ENCODE measurements around the gene FOLR1. TPM values are rescaled to one million over a fixed set of nuclear protein-coding genes. Genes with fewer than 3 reads are reported as not detected.

Gene FOLR1
- total RNA-seq, 1 donor from 2014 or later = 0.20 TPM

DNA sequence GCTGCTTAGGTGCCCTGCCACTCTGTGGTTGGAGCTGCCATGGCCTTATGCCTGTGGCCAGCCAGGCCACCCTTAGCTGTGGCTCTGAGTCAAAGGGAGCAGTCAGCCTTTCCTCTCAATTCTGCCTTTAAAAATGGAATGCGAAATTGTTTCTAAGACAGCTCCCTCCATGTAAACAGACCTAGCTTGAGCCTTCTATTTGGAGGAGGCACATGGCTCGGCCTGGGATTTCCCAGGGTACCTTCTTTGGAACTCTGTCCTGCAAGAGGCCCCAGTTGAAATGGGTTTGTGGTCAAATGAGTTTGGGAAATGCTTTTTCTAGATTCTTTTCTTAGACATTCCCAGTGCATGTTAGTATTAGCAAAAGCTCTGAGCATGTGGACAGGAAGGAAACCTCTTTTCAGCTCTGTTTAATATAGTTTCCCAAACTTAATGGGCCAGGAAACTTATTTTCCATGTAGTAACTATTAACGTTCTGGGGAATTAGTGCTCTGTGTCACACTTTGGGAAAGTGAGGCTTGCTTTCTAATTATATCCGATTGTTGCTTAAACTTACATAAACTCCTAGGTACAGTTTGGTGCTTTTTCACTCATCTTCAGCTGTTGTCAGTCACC is 44.2 kb downstream of the FOLR1 start:
- TF ChIP-seq, protein P1, sequence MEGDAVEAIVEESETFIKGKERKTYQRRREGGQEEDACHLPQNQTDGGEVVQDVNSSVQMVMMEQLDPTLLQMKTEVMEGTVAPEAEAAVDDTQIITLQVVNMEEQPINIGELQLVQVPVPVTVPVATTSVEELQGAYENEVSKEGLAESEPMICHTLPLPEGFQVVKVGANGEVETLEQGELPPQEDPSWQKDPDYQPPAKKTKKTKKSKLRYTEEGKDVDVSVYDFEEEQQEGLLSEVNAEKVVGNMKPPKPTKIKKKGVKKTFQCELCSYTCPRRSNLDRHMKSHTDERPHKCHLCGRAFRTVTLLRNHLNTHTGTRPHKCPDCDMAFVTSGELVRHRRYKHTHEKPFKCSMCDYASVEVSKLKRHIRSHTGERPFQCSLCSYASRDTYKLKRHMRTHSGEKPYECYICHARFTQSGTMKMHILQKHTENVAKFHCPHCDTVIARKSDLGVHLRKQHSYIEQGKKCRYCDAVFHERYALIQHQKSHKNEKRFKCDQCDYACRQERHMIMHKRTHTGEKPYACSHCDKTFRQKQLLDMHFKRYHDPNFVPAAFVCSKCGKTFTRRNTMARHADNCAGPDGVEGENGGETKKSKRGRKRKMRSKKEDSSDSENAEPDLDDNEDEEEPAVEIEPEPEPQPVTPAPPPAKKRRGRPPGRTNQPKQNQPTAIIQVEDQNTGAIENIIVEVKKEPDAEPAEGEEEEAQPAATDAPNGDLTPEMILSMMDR (IDR thresholded peaks at IDR 0.05) = no peak
- peaks cover 13% of the 10 kb centered on the region for H3K4me1 Mint-ChIP-seq (ENCODE audit: low read depth)
- peaks cover 1% of the 10 kb centered on the region for H3K27me3 Mint-ChIP-seq (ENCODE audit: low read depth)
- DNase-seq (ENCODE audit: low spot score) = no peak
- peaks cover 33% of the 10 kb centered on the region for H3K36me3 Mint-ChIP-seq (ENCODE audit: low read depth)
- no peak overlapping the region for H3K4me3 Mint-ChIP-seq (ENCODE audit: unreplicated experiment)
- no peak overlapping the region for H3K27ac Mint-ChIP-seq (ENCODE audit: unreplicated experiment)
- no peaks in the 10 kb centered on the region for H3K9me3 Mint-ChIP-seq (ENCODE audit: low read depth)

DNA sequence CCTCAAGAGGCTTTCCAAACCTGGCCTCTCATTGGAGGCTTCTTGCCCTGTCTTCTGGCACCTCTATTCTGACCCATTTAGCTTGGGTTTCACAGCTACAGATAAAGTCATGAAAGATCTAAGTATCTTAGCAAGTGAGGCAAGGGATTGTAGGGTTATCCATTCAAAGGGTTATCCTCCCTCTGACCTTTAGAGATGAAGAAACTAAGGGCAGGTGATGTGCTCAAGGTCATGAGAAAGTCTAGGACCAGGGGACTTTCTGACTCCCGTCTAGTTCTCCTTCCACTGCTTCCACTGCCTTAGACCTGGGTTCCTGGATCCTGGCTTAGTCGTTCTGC is 44.8 kb downstream of the FOLR1 start:
- peak overlapping the region; percentile 36 for H3K27ac Mint-ChIP-seq (ENCODE audit: unreplicated experiment)
- H3K4me1 Mint-ChIP-seq (ENCODE audit: low read depth) = peaks cover 13% of the 10 kb centered on the region
- peaks cover 27% of the 10 kb centered on the region for H3K36me3 Mint-ChIP-seq (ENCODE audit: low read depth)
- H3K27me3 Mint-ChIP-seq (ENCODE audit: low read depth) = peaks cover 4% of the 10 kb centered on the region
- TF ChIP-seq, protein P1 (IDR thresholded peaks at IDR 0.05) = no peak
- H3K9me3 Mint-ChIP-seq (ENCODE audit: low read depth) = no peaks in the 10 kb centered on the region
- no peak for DNase-seq (ENCODE audit: low spot score)
- no peak overlapping the region for H3K4me3 Mint-ChIP-seq (ENCODE audit: unreplicated experiment)

DNA sequence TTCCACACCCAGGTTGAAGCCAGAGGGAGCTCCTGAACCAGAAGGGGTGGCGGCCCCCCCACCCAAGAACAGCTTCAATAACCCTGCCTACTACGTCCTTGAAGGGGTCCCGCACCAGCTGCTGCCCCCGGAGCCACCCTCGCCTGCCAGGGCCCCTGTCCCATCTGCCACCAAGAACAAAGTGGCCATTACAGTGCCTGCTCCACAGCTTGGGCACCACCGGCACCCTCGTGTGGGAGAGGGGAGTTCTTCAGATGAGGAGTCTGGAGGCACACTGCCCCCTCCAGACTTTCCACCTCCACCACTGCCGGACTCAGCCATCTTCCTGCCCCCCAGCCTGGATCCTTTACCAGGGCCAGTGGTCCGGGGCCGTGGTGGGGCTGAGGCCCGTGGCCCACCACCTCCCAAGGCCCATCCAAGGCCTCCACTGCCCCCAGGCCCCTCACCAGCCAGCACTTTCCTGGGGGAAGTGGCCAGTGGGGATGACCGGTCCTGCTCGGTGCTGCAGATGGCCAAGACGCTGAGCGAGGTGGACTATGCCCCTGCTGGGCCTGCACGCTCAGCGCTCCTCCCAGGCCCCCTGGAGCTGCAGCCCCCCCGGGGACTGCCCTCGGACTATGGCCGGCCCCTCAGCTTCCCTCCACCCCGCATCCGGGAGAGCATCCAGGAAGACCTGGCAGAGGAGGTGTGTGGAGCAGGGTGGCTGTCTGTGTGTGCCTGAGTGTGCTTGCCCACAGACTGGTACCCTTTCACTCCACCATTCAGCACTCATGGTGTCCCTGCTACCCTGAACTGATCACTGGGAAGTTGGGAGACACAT is 45.4 kb downstream of the FOLR1 start:
- H3K27ac Mint-ChIP-seq (ENCODE audit: unreplicated experiment) = peak overlapping the region; percentile 36
- DNase-seq (ENCODE audit: low spot score) = peak; percentile 79
- peaks cover 26% of the 10 kb centered on the region for H3K36me3 Mint-ChIP-seq (ENCODE audit: low read depth)
- H3K27me3 Mint-ChIP-seq (ENCODE audit: low read depth) = peaks cover 10% of the 10 kb centered on the region
- peaks cover 13% of the 10 kb centered on the region for H3K4me1 Mint-ChIP-seq (ENCODE audit: low read depth)
- TF ChIP-seq, protein P1 (IDR thresholded peaks at IDR 0.05) = peak; percentile 11
- no peak overlapping the region for H3K4me3 Mint-ChIP-seq (ENCODE audit: unreplicated experiment)
- no peaks in the 10 kb centered on the region for H3K9me3 Mint-ChIP-seq (ENCODE audit: low read depth)

DNA sequence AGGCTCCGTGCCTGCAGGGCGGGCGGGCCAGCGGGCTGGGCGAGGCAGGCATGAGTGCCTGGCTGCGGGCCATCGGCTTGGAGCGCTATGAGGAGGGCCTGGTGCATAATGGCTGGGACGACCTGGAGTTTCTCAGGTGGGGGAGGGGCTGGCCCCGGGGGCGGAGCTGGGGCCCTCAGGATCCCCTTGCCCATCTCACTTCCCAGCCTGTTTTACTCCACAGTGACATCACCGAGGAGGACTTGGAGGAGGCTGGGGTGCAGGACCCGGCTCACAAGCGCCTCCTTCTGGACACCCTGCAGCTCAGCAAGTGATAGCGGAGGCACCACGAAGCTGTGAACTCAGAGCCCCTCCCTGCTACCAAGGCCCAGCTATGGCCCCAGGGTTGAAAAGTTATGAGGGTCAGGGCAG is 46.1 kb downstream of the FOLR1 start:
- TF ChIP-seq, protein P1 (IDR thresholded peaks at IDR 0.05) = peak; percentile 83
- H3K9me3 Mint-ChIP-seq (ENCODE audit: low read depth) = no peaks in the 10 kb centered on the region

DNA sequence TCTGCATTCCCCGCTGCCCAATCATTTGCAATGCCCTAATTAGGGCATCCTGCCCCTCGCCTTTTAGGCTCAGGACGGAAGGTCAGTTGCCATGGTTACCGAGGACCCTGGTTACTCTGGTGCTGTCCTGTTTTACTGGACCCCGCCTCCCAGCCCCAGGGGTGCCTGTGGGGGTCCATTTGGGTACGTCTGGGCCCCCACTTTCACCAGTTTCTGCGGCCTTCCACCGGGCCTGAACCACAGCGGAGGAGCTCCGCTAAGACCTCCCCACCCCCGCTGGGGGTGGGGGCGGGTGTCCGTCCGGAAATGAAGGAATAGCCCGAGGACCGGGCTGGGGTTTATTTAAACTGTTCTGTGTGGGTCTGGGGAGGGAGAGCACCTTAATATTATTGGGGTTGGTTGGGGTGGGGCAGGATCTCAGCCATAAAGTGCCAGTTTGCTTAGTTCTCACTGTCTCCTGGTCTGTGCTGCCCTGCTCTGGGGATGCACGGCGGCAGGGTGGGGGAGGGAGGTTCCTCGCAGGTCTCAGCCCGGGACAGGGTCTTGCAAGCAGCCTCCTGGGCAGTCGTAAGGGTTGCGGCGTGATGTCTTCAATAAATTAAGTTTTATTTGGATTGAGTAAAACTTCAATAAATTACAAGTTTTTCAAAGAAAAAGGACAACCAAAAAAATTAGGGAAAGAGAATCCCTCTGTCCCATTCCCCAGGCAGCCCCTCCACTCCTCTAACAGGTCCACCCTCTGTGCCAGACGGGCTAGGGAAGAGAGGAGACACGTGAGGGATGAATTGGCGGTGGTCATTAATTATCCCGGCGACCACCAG is 46.8 kb downstream of the FOLR1 start:
- DNase-seq (ENCODE audit: low spot score) = peak; percentile 69
- Mint-ChIP-seq H3K27me3 (ENCODE audit: low read depth) (peaks cover 20% of the 10 kb centered on the region), H3K9me3 (ENCODE audit: low read depth) (no peaks in the 10 kb centered on the region), H3K4me1 (ENCODE audit: low read depth) (peaks cover 17% of the 10 kb centered on the region), H3K4me3 (ENCODE audit: unreplicated experiment) (no peak overlapping the region), H3K36me3 (ENCODE audit: low read depth) (peaks cover 23% of the 10 kb centered on the region), H3K27ac (ENCODE audit: unreplicated experiment) (peak overlapping the region; percentile 33)
- TF ChIP-seq, protein P1 (IDR thresholded peaks at IDR 0.05) = peak; percentile 57

More for the DNA sequence above, 46.1 kb downstream of the FOLR1 start:
- no peak overlapping the region for H3K27ac Mint-ChIP-seq (ENCODE audit: unreplicated experiment)
- no peak for DNase-seq (ENCODE audit: low spot score)
- H3K4me1 Mint-ChIP-seq (ENCODE audit: low read depth) = peaks cover 13% of the 10 kb centered on the region
- peaks cover 22% of the 10 kb centered on the region for H3K36me3 Mint-ChIP-seq (ENCODE audit: low read depth)
- no peak overlapping the region for H3K4me3 Mint-ChIP-seq (ENCODE audit: unreplicated experiment)
- peaks cover 16% of the 10 kb centered on the region for H3K27me3 Mint-ChIP-seq (ENCODE audit: low read depth)

All from chondrocyte (in vitro differentiated cells).